ENCODE data around the gene TP53TG5.

TP53TG5 gene

GRCh38 chr20:45344168-45344860 lies 33.8 kb downstream of the TP53TG5 start:
- DNase-seq, result no peak

- DNase-seq, result no peak
Measured at GRCh38 chr20:45343532-45344167, 34.5 kb downstream of the TP53TG5 start.

- DNase-seq, result no peak
Measured at GRCh38 chr20:45342855-45343531, 35.1 kb downstream of the TP53TG5 start.

- no peak for DNase-seq
Measured at GRCh38 chr20:45341939-45342854, 35.9 kb downstream of the TP53TG5 start.

- DNase-seq, result no peak
Measured at GRCh38 chr20:45341579-45341938, 36.6 kb downstream of the TP53TG5 start.

- no peak for DNase-seq
Measured at GRCh38 chr20:45340951-45341350, 37.2 kb downstream of the TP53TG5 start.

- DNase-seq, result no peak
Measured at GRCh38 chr20:45340236-45340847, 37.8 kb downstream of the TP53TG5 start.

- DNase-seq, result no peak
Measured at GRCh38 chr20:45339799-45340198, 38.3 kb downstream of the TP53TG5 start.

GRCh38 chr20:45339084-45339483 lies 39.0 kb downstream of the TP53TG5 start:
- no peak for DNase-seq

- no peak for DNase-seq
Measured at GRCh38 chr20:45338121-45339030, 39.7 kb downstream of the TP53TG5 start.

- no peak for DNase-seq
Measured at GRCh38 chr20:45337367-45338120, 40.6 kb downstream of the TP53TG5 start.

GRCh38 chr20:45336530-45337366 lies 41.4 kb downstream of the TP53TG5 start:
- DNase-seq, result no peak

GRCh38 chr20:45330476-45330875 lies 47.6 kb downstream of the TP53TG5 start:
- DNase-seq, result no peak

GRCh38 chr20:45329497-45330319 lies 48.4 kb downstream of the TP53TG5 start:
- no peak for DNase-seq

- no peak for DNase-seq
Measured at GRCh38 chr20:45328451-45328850, 49.7 kb downstream of the TP53TG5 start.

- DNase-seq, result no peak
Measured at GRCh38 chr20:45325371-45325770, 52.8 kb downstream of the TP53TG5 start.

- no peak for DNase-seq
Measured at GRCh38 chr20:45323731-45324130, 54.4 kb downstream of the TP53TG5 start.

GRCh38 chr20:45322952-45323383 lies 55.2 kb downstream of the TP53TG5 start:
- DNase-seq, result no peak

Data from NCI-H2171 (cell line).